NCI-H748 (cell line): ENCODE measurements around the gene DCAF6.
"Not testable (repeated sequence)": the region's sequence is repeated elsewhere in the genome, so short reads cannot be mapped to it uniquely, and the experiment has no call there.

Experiments used
- DNase-seq: peaks from one replicate; lab custom pipeline; 2025; ENCODE audit not compliant: unreplicated experiment; lab: John Stamatoyannopoulos, UW

DCAF6 gene

DNA sequence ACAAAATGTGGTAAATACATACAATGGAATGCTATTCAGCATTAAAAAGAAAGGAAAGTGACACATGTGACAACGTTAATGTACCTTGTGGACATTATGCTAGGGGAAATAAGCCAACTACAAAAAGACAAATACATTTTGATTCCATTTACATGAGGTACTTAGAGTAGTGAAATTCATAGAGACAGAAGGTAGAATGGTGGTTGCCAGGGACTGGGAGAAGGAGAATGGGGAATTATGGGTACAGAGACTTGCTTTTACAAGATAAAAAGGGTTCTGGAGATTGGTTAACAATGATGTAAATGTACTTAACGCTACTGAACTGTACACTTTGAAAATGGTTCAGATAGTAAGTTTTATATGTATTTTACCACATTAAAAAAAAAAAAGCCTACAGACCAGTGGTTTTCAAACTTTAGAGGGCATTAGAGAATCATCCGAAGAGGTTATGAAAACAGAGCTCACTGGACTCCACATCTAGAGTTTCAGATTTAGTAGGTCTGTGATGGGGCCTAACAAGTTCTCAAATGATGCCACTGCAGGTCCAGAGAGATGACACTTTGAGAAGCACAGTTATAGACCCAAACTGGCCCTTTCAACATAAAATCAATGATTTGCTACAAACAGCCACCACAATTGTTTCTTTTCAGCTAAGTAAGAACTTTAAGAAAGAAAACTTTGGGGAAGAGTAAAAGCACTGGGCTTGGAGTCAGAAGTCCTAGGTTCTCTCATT lies 13.0 kb upstream of the DCAF6 start:
- DNase-seq = no peak

DNA sequence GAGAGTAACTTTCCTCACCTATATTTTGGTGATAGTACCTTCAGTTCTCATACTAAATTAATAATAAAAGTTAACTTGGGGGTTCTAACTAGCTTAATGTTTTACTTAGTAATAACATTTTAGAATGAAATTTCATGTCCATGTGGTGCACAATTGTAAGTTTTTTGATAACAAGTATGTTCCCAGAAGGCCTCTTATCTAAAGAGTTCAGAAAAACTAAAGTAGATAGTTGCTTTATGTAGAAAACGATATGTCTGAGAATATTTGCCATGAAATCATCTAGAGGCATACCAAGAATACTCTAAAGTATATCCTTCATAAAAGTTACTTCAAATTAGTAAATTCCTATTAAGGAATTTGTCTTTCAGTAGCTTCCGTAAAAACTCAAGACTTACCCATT lies 12.4 kb upstream of the DCAF6 start:
- no peak for DNase-seq

DNA sequence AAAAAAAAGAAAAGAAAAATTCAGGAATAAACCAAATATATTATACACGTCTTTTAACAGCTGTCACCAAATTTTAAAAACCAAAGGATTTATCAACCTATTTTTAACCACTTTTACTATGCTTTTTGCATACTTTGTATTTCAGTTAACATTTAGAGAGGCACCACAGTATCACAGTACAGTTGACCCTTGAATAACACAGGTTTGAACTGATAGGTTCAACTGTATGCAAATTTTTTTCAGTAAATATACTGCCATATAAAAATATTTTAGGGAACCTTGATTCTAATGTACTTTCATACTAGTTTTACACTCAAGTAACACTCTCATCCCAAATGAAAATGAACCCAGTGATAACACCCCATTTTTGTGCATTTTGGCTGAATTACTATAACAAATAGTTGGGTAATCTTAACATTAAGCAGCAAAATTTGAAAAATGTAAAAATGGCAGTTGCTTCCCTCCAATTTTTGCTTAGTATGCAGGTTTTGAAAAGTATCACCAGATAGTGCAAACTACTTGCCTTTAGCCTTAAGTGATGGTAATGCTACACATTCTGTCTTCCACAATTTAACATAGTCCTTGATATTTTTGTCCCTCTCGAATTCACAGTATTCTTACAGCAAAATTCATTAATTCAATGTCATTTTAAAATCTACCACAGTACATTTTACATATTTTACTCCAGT lies 11.8 kb upstream of the DCAF6 start:
- no peak for DNase-seq

GRCh38 chr1:167926486-167926997 lies 9.9 kb upstream of the DCAF6 start:
- no peak for DNase-seq

DNA sequence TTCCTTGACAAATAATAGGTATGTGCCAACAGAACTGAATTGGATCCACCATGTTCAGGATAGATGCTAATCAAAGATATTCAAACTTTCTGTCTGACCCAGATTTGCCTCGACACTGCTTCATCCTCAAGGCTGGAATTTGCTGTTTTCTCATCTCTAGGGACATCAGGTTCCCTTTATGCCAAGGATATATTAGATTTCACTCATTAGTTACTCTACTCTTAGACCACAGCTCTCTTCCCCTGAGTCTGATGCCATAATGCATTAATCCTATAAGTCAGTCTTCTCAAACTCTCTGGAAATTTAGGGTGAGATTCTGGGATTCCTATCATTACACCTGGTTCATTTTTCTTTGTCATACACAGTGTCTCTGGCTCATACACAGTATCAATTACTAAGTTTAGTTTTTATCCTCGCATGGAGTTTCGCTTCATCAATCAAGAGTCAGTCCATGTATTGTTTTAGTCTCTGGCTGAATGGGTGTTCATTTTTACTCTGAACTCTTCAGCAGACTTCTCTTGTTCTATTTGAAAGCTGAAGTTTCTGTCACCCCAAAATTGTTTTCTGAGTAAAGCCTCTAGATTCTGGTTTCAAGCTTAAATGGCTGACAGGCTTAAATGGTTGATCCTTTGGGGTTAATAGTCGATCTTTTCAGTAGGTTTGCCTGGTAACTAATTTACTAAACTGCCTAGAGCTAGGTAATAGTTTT lies 9.3 kb upstream of the DCAF6 start:
- no peak for DNase-seq

DNA sequence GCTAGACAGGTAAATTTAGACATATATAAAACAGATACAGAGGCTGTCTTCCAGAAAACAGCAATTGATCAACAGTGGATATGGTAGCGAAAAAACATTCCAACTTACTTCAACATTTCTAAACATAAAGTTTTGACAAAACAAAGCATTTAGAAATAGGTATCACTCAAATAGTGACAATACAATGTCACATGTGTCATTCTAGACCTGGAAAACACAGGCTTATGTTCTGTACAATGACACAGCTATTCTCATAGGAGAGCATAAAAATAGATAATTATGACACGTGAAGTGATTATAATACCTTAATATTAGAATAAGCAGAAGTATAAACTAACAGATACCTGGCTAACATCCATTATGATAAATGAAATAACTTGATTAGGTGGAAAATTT lies 8.0 kb upstream of the DCAF6 start:
- DNase-seq = no peak

- not testable (repeated sequence) for DNase-seq
Measured at GRCh38 chr1:167928919-167929318, 7.6 kb upstream of the DCAF6 start.

DNA sequence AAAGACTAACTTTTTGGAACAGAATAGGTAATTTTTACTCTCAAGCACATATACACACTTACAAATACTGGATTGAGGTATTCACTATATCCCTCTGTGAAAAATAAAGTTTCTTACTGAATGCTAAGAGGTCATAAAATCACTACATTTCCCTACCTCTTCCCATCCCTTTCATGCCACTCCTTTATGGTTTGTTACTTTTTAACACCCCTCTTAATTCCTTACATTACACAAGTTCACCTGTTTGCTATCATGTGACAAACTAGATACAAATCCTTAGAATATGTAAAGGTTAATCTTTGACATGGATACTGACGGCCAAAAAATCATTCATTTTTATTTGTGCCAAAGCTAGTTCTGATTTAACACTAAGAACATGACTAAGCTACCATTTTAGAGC lies 6.8 kb upstream of the DCAF6 start:
- DNase-seq = no peak

- DNase-seq = no peak
Measured at GRCh38 chr1:167933788-167934187, 2.7 kb upstream of the DCAF6 start.

DNA sequence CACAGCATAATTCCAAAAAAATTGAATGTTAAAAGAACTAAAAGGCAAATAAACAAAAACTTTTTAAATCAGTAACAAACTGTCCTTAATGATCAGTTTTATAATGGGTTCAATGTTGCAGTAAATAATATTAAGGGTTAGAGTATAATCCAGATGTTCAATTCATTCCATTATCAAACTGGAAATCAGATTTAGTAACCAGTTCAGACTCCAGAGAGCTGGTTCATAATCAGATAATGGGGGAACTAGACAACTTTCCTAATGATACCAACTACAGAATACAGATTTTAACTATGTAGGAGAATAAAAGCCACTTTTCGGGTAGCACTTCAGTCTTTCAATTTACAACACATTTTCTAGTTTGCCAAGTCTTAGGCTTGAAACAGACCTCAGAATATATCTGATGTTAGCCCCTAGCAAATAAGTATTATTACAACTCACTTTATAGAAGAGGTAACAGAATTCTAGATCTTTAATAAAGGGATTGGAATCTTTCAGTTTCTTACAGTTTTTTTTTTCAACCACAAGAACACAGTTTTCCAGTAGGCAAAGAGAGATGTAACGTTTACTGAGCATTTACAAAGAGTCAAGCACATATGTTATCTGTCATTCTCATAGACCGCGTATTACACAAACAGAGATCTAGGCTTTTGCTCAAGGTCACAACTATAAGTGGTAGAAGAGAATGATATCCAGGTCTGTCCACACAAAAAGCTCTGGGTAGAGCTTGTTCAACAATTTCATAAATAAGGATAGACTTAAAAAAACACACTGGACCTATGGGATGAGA lies 1.9 kb upstream of the DCAF6 start:
- peak; percentile 43 for DNase-seq

- DNase-seq = peak; percentile 76
Measured at GRCh38 chr1:167935216-167936067, 1.0 kb upstream of the DCAF6 start.

- peak; percentile 81 for DNase-seq
Measured at GRCh38 chr1:167936930-167937708, 636 bp downstream of the DCAF6 start, which contains the start of gene MPC2. TSS of gene MPC2 (minus strand) at chr1:167937072. CDS start at chr1:167935841, 1,231 bp downstream.

- no peak for DNase-seq
Measured at GRCh38 chr1:167937709-167938010, 1.2 kb downstream of the DCAF6 start.

DNA sequence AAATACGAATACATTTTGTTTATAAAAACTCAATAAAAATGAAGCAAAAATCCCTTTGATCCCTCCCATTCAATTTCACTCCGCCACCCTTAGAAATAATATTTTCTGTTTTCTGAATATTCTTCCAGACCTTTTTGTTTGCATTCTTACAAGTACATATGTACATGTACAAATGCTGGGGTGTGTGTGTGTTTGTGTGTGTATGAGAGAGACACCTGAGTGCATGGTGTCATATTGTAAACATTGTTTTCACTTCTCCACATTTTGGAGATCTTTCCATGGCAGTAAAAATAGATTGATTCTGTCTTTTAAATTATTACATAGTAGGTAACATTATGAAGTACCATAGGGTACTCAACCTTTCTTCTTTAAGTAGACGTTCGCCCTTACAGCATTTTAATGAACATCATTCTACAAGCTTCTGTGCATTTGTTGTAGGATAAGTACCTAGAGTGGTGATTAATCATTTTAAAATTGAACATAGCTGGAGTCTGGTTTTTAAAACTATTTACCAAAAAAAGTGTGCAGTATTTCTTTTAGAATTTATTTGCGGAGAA lies 1.7 kb downstream of the DCAF6 start:
- peak; percentile 23 for DNase-seq

- no peak for DNase-seq
Measured at GRCh38 chr1:167940264-167940663, 3.8 kb downstream of the DCAF6 start.

DNA sequence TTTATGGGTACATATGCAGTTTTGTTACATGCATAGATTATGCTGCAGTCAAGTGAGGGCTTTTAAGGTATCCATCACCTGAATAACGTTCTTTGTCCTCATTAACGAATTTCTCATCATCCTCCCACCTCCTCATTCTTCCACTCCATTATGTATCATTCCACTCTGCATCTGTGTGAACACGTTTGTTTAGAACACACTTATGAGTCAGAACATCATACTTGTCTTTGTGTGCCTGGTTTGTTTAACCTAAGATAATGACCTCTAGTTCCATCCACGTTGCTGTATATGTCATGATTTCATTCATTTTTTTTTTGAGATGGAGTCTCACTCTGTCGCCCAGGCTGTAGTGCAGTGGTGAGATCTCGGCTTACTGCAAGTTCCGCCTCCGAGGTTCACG lies 7.1 kb downstream of the DCAF6 start:
- no peak for DNase-seq

DNA sequence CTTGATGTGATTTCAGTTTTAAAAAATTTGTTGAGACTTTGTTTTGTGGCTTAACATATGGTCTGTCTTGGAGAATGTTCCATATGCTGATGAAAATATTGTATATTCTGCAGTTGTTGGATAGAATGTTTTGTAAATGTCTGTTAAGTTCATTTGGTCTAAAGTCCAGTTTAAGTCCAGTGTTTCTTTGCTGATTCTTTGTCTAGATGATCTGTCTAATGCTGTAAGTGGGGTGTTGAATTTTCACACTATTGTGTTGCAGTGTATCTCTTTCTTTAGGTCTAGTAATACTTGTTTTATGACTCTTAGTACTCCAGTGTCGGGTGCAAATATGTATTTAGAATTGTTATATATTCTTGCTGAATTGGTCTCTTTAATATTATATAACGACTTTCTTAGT lies 11.2 kb downstream of the DCAF6 start:
- no peak for DNase-seq

DNA sequence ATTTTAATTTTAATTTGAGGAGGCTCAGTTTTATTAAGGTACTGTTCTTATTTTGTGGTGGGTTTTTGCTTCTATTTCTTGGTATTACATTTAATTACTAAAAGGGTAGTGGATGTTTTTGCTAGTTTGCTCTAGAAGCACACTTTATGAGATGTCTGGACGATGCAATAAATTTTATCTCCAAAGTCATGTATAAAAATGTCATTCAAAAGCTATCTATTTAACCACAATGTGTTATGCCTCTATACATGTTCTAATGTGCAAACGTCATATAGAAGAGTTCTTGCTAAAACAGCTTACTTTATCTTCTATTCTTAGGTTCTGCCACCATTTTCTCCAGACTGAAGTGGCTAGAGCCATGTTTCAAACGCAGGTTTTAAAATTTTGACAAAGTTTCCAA lies 13.3 kb downstream of the DCAF6 start:
- no peak for DNase-seq

DNA sequence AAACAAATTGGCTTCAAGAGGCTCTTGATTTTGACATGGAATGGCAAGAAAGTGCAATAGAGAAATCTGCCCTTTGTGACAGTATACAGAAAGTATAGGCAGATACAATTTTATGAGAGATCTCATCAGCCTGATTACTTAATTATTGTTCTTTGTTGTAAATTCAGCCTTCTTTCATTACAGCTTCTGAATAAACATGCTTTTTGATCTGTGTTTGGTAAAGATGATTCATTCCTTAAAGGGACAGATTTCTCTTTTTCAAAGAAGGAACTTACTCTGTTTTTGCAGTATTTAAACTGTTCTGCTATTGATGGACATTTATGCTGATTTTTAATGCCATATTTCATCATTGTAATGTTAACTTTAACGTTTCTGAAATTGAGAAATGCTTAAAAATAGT lies 14.1 kb downstream of the DCAF6 start:
- no peak for DNase-seq
